GM12864 (cell line): ENCODE data around the gene FRMD4B.

Source experiments
- DNase-seq: peaks from one replicate; pipeline ENCODE4 v3.0.0-alpha.2; 2011; ENCODE audit warnings: low read depth
- H3K4me3 ChIP-seq: 2 replicates; pipeline ENCODE4 v1.5.1; 2011; ENCODE audit warnings: mild to moderate bottlenecking, low read depth, low read length, control low read depth
- CTCF ChIP-seq: IDR thresholded peaks from 2 replicates; pipeline ENCODE4 v1.5.1; 2011; ENCODE audit warnings: low read depth, mild to moderate bottlenecking, moderate library complexity, low read length, control low read depth, inconsistent platforms; ENCODE audit errors: missing control alignments

FRMD4B gene

DNA sequence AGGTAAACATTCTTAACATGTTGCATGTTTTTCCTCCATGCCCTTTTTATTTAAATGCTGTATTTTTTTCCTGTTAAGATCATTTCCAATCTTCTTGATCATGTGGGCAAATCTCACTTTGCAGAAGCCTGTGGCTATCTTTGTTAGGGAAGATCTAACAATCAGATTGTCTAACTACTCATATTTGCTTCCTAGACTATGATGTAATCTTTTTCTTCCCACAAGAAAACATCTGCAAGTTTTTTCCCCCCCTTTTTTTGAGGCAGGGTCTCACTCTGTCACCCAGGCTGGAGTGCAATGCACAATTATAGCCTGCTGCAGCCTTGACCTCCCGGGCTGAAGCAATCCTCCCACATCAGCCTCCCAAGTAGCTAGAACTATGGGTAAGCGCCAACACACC lies 248.5 kb downstream of the FRMD4B start:
- TF ChIP-seq CTCF, result no peak
- no peak overlapping the region for H3K4me3 ChIP-seq
- DNase-seq, result no peak

DNA sequence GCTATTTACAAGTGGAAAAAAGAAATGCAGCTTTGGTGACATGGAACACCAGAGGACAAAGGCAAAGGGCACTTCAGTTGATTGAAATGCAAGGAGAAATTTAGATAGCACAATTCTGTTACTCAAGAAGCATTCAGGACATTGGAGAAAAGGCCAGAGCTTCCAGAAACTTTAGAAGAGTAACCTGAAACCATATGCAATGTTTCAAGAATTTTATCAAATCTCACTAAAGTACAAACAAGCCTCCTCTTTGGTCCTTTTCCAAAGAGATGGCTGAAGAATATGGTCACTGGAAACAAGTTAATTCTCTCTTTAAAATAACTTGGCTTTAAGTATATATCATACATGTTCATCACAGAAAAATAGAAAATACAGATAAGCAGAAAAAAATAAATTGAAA lies 248.9 kb downstream of the FRMD4B start:
- TF ChIP-seq CTCF, result no peak
- no peak overlapping the region for H3K4me3 ChIP-seq

GRCh38 chr3:69130689-69131088 lies 255.2 kb downstream of the FRMD4B start:
- no peak overlapping the region for H3K4me3 ChIP-seq
- DNase-seq, result peak; percentile 12
- TF ChIP-seq CTCF, result no peak

More for the DNA sequence above, 248.9 kb downstream of the FRMD4B start:
- no peak for DNase-seq

- DNase-seq, result no peak
- no peak for TF ChIP-seq CTCF
These were observed 256.4 kb downstream of the FRMD4B start for GRCh38 chr3:69129531-69129930.

GRCh38 chr3:69128509-69128908 lies 257.4 kb downstream of the FRMD4B start:
- TF ChIP-seq CTCF, result no peak
- H3K4me3 ChIP-seq, result no peak overlapping the region
- DNase-seq, result no peak

More at GRCh38 chr3:69129531-69129930, 256.4 kb downstream of the FRMD4B start:
- H3K4me3 ChIP-seq, result no peak overlapping the region

GRCh38 chr3:69126999-69127398 lies 258.9 kb downstream of the FRMD4B start:
- DNase-seq, result no peak

More at GRCh38 chr3:69126999-69127398, 258.9 kb downstream of the FRMD4B start:
- H3K4me3 ChIP-seq, result no peak overlapping the region
- no peak for TF ChIP-seq CTCF
